SH-SY5Y (cell line): ENCODE results near the gene HECW1.

Experiments used
- GATA2 ChIP-seq: IDR thresholded peaks from 2 replicates; pipeline ENCODE4 v1.6.1; 2011; ENCODE audit warnings: mild to moderate bottlenecking, low read depth, low read length
- GATA3 ChIP-seq: IDR thresholded peaks from 2 replicates; pipeline ENCODE4 v1.6.1; 2011; ENCODE audit warnings: low read depth, mild to moderate bottlenecking, low read length, moderate library complexity

Gene HECW1

GRCh38 chr7:43387932-43388331 lies 275.5 kb downstream of the HECW1 start:
- TF ChIP-seq GATA2 (no peak), GATA3 (no peak)

- TF ChIP-seq GATA3 (no peak), GATA2 (no peak)
These were observed 278.1 kb downstream of the HECW1 start for GRCh38 chr7:43390576-43390975.

GRCh38 chr7:43391518-43391917 lies 279.1 kb downstream of the HECW1 start:
- no peak for TF ChIP-seq GATA3

- TF ChIP-seq GATA3, result no peak
- TF ChIP-seq GATA2, result no peak
These were observed 280.3 kb downstream of the HECW1 start for GRCh38 chr7:43392638-43393330.

GRCh38 chr7:43394441-43395130 lies 282.1 kb downstream of the HECW1 start:
- no peak for TF ChIP-seq GATA2
- no peak for TF ChIP-seq GATA3

- no peak for TF ChIP-seq GATA3
- TF ChIP-seq GATA2, result no peak
These were observed 282.9 kb downstream of the HECW1 start for GRCh38 chr7:43395351-43395750.

- no peak for TF ChIP-seq GATA3
These were observed 283.8 kb downstream of the HECW1 start for GRCh38 chr7:43396187-43396740.

- TF ChIP-seq GATA3, result no peak
- no peak for TF ChIP-seq GATA2
These were observed 286.4 kb downstream of the HECW1 start for GRCh38 chr7:43398831-43399230.

GRCh38 chr7:43405948-43406347 lies 293.5 kb downstream of the HECW1 start:
- TF ChIP-seq GATA2, result no peak
- TF ChIP-seq GATA3, result no peak

GRCh38 chr7:43406961-43407360 lies 294.5 kb downstream of the HECW1 start:
- TF ChIP-seq GATA3, result no peak
- TF ChIP-seq GATA2, result no peak

- TF ChIP-seq GATA3 (no peak), GATA2 (no peak)
These were observed 296.5 kb downstream of the HECW1 start for GRCh38 chr7:43408981-43409380.

- TF ChIP-seq GATA2 (no peak), GATA3 (no peak)
These were observed 305.0 kb downstream of the HECW1 start for GRCh38 chr7:43417455-43417854.

GRCh38 chr7:43430411-43430810 lies 318.0 kb downstream of the HECW1 start:
- no peak for TF ChIP-seq GATA2
- TF ChIP-seq GATA3, result no peak

GRCh38 chr7:43431020-43431595 lies 318.7 kb downstream of the HECW1 start:
- TF ChIP-seq GATA3 (no peak), GATA2 (no peak)

- TF ChIP-seq GATA3 (no peak), GATA2 (no peak)
These were observed 321.2 kb downstream of the HECW1 start for GRCh38 chr7:43433639-43434038.
